Uterus (tissue), 4 donors: ENCODE data around the gene SLFN5. TPM values are rescaled to one million over a fixed set of nuclear protein-coding genes. Genes with fewer than 3 reads are reported as not detected.

Experiments used
- total RNA-seq, 4 donors: library from RNA; depleted of rRNA in 3 of 4; stranded (reverse); fragments of >200 nt in 3 of 4; gene quantifications; one replicate each; pipeline versions ENCODE4 v1.1.0 to v1.2.4, GENCODE V29; 2014 to 2023
- donor health status: DM: yes; HTN: yes; CAD: no.

Gene SLFN5
- total RNA-seq, 4 donors from 2014 or later, result 13.8 to 51.5 (median 32.2) TPM

Other genes with a start within 250 kb of the SLFN5 start
- 10 to 100 TPM; 11.5 to 38.5 (median 14.6) TPM for gene RFFL, start 179.4 kb upstream of the SLFN5 start, total RNA-seq
- 10 to 100 TPM in 2 of 4 donors, 1 to 10 TPM in 1, under 1 TPM in 1; 0.29 to 17.4 (median 7.6) TPM for gene RAD51D, start 123.2 kb upstream of the SLFN5 start, total RNA-seq
- gene FNDC8, start 121.5 kb upstream of the SLFN5 start, total RNA-seq, result not detected
- gene NLE1, start 100.8 kb upstream of the SLFN5 start, total RNA-seq, result 10 to 100 TPM in 3 of 4 donors, 1 to 10 TPM in 1; 3.6 to 30.0 (median 19.7) TPM
- gene UNC45B, start 95.3 kb upstream of the SLFN5 start, total RNA-seq, result under 1 TPM in 2 of 4 donors, not detected in 2; 0.21 to 0.55 TPM
- gene SLC35G3, start 48.7 kb upstream of the SLFN5 start, total RNA-seq, result not detected
- 10 to 100 TPM; 24.6 to 87.1 (median 54.8) TPM for gene SLFN11, start 130.5 kb downstream of the SLFN5 start, total RNA-seq
- gene SLFN12, start 189.4 kb downstream of the SLFN5 start, total RNA-seq, result 10 to 100 TPM in 2 of 4 donors, 1 to 10 TPM in 2; 6.8 to 60.4 (median 12.9) TPM
- gene SLFN13, start 205.7 kb downstream of the SLFN5 start, total RNA-seq, result 10 to 100 TPM in 1 of 4 donors, 1 to 10 TPM in 2, under 1 TPM in 1; 0.51 to 13.7 (median 7.1) TPM